ENCODE results near the gene CADPS2. TPM values are rescaled to one million over a fixed set of nuclear protein-coding genes. Genes with fewer than 3 reads are reported as not detected.

The CADPS2 gene
- total RNA-seq, 1 experiment from 2014 or later, result 7.4 TPM

GRCh38 chr7:122304319-122304975 lies 581.8 kb downstream of the CADPS2 start, which contains the start of gene FEZF1:
TSS of gene FEZF1 (minus strand) at chr7:122304750. CDS start at chr7:122304437, 313 bp downstream.
- POLR2A ChIA-PET, result no interaction called here
- Mint-ChIP-seq H3K9me3 (ENCODE audit: unreplicated experiment) (peaks cover 7% of the 10 kb centered on the region), H3K27ac (ENCODE audit: low read depth, unreplicated experiment) (no peak within 1 kb of the TSS), H3K36me3 (ENCODE audit: insufficient read depth, unreplicated experiment) (no peaks in the 10 kb centered on the region), H3K4me3 (ENCODE audit: unreplicated experiment) (no peak within 1 kb of the TSS), H3K4me1 (ENCODE audit: insufficient read depth, unreplicated experiment) (peaks cover 5% of the 10 kb centered on the region), H3K27me3 (ENCODE audit: insufficient read depth, unreplicated experiment) (peaks cover 28% of the 10 kb centered on the region)
- intact Hi-C loops (cut with micrococcal nuclease), result no loop called here
- no TSS peak for BruUV-seq (replicated peaks)
- DNase-seq (ENCODE audit: unreplicated experiment), result no peak
- CTCF ChIA-PET, result interaction anchor here (0.6 kb wide), 1 partner anchor 1057 kb away, joined by 3 read pairs; no protein-coding TSS in a partner anchor
- no peak for TF ChIP-seq CTCF (IDR thresholded peaks at IDR 0.05; ENCODE audit: unreplicated experiment)

GRCh38 chr7:122303531-122304318 lies 582.5 kb downstream of the CADPS2 start:
- POLR2A ChIA-PET, result no interaction called here
- Mint-ChIP-seq H3K27me3 (ENCODE audit: insufficient read depth, unreplicated experiment) (peaks cover 36% of the 10 kb centered on the region), H3K4me3 (ENCODE audit: unreplicated experiment) (no peak overlapping the region), H3K4me1 (ENCODE audit: insufficient read depth, unreplicated experiment) (peaks cover 5% of the 10 kb centered on the region), H3K27ac (ENCODE audit: low read depth, unreplicated experiment) (no peak overlapping the region), H3K36me3 (ENCODE audit: insufficient read depth, unreplicated experiment) (no peaks in the 10 kb centered on the region), H3K9me3 (ENCODE audit: unreplicated experiment) (peaks cover 7% of the 10 kb centered on the region)
- CTCF ChIA-PET, result no interaction called here
- BruUV-seq (replicated peaks), result no TSS peak
- no peak for DNase-seq (ENCODE audit: unreplicated experiment)
- intact Hi-C loops (cut with micrococcal nuclease), result no loop called here
- no peak for TF ChIP-seq CTCF (IDR thresholded peaks at IDR 0.05; ENCODE audit: unreplicated experiment)

- Mint-ChIP-seq H3K27me3 (ENCODE audit: insufficient read depth, unreplicated experiment) (peaks cover 43% of the 10 kb centered on the region), H3K4me1 (ENCODE audit: insufficient read depth, unreplicated experiment) (peaks cover 5% of the 10 kb centered on the region), H3K9me3 (ENCODE audit: unreplicated experiment) (peaks cover 7% of the 10 kb centered on the region), H3K36me3 (ENCODE audit: insufficient read depth, unreplicated experiment) (no peaks in the 10 kb centered on the region), H3K4me3 (ENCODE audit: unreplicated experiment) (no peak overlapping the region), H3K27ac (ENCODE audit: low read depth, unreplicated experiment) (no peak overlapping the region)
- intact Hi-C loops (cut with micrococcal nuclease), result no loop called here
- ChIA-PET POLR2A (no interaction called here), CTCF (interaction anchor here (0.7 kb wide), 1 partner anchor 13 kb away, joined by 4 read pairs; no protein-coding TSS in a partner anchor)
- TF ChIP-seq CTCF (IDR thresholded peaks at IDR 0.05; ENCODE audit: unreplicated experiment), result no peak
- BruUV-seq (replicated peaks), result no TSS peak
- no peak for DNase-seq (ENCODE audit: unreplicated experiment)
Observed at GRCh38 chr7:122302761-122303530, 583.3 kb downstream of the CADPS2 start.

Data from MCF 10A (cell line).